Measurements from ENCODE around the gene NLGN2.

DNA sequence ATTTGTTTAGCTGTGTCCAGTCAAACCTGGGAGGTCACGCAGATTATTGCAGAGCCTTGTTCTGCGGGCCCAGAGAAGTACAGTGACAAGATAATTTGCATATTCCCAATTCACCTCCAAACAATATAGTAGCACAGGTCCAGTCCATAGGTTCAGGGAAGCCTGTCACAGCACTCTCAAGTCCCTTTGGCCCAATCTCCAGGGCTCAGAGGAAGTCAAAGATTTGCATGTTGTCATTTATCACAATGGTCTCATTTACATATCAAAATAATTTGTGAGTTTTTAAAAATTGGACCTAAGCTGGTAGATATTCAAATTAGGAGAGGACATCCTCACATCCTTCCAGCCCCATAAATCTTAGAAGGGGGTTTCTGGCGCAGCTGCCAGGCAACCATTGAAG lies 59.9 kb downstream of the NLGN2 start:
- TF ChIP-seq, protein P1, sequence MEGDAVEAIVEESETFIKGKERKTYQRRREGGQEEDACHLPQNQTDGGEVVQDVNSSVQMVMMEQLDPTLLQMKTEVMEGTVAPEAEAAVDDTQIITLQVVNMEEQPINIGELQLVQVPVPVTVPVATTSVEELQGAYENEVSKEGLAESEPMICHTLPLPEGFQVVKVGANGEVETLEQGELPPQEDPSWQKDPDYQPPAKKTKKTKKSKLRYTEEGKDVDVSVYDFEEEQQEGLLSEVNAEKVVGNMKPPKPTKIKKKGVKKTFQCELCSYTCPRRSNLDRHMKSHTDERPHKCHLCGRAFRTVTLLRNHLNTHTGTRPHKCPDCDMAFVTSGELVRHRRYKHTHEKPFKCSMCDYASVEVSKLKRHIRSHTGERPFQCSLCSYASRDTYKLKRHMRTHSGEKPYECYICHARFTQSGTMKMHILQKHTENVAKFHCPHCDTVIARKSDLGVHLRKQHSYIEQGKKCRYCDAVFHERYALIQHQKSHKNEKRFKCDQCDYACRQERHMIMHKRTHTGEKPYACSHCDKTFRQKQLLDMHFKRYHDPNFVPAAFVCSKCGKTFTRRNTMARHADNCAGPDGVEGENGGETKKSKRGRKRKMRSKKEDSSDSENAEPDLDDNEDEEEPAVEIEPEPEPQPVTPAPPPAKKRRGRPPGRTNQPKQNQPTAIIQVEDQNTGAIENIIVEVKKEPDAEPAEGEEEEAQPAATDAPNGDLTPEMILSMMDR (conservative IDR thresholded peaks at IDR 0.05; ENCODE audit: low read depth, low read length): no peak
- no peak for TF ChIP-seq EZH2 (IDR thresholded peaks at IDR 0.05; ENCODE audit: borderline replicate concordance, low read depth, low read length, poor library complexity, severe bottlenecking)
